Activated CD4-positive, alpha-beta T cell treated with anti-CD3 and anti-CD28 coated beads, Interleukin-2, amount 50 U/mL, for 16 hours (primary cell): ENCODE results near the gene OR6C76.

Experiments
- DNase-seq: peaks from one replicate; pipeline ENCODE4 v3.0.0-alpha.2; 2020

OR6C76 gene

GRCh38 chr12:55470088-55470829 lies 44.2 kb downstream of the OR6C76 start, which contains the start of gene OR6C70:
TSS of gene OR6C70 (minus strand) at chr12:55470138. CDS start at chr12:55470138, 0 bp downstream.
- DNase-seq: no peak

- DNase-seq: no peak
These were observed 46.2 kb downstream of the OR6C76 start for GRCh38 chr12:55472264-55472663.
